ENCODE results near the gene FKBP1A. TPM values are rescaled to one million over a fixed set of nuclear protein-coding genes. Genes with fewer than 3 reads are reported as not detected.
A peak's percentile ranks its signal among the peaks of the same experiment; 100 is the strongest.

FKBP1A gene
- total and polyA plus RNA-seq, 2 of the 4 experiments (the other 2 are of a cell fraction), result 120 to 528 TPM

GRCh38 chr20:1323830-1324597 lies 68.8 kb downstream of the FKBP1A start (continued):
- TF ChIP-seq RFX5 (IDR thresholded peaks at IDR 0.05; ENCODE audit: low read depth, low read length), result no peak
- TF ChIP-seq POLR2A (IDR thresholded peaks at IDR 0.05; ENCODE audit: low read depth, low read length), result no peak; the same call in 1 of the 2 replicates

- peak overlapping the region; percentile 88 to 95 for H4K8ac ChIP-seq (ENCODE audit: low read depth in 2 of 2, low read length in 2 of 2)
- WGBS, 2 experiments (ENCODE audit: extremely low coverage in 2 of 2, insufficient read length in 1 of 2), result 87% methylated on average over 2 of the region's 6 CpGs; no CpG with 5 or more reads in 1 of the 2 experiments
- peak overlapping the region; percentile 89 for H2AFZ ChIP-seq (replicated peaks; ENCODE audit: low read length, poor library complexity)
- dilution Hi-C loops (cut with HindIII; ENCODE audit: low sequenced_read_pairs, unreplicated experiment), result no loop called here
- peak overlapping the region; percentile 97 for H3K4ac ChIP-seq (ENCODE audit: low read depth, low read length)
- peak overlapping the region; percentile 93 for H3K14ac ChIP-seq (replicated peaks; ENCODE audit: low read depth, low read length)
- intact Hi-C loops (cut with micrococcal nuclease), result loop anchor here (2.0 kb wide), 1 partner anchor 70 kb away; the partner anchor contains the start of gene FKBP1A
- H2BK5ac ChIP-seq (ENCODE audit: low read depth, low read length, poor library complexity, severe bottlenecking), result peak overlapping the region; percentile 99
- peaks cover 41% of the 10 kb centered on the region for H3K4me1 ChIP-seq (ENCODE audit: control insufficient read depth, insufficient read depth, low read length)
- H2BK20ac ChIP-seq (ENCODE audit: low read depth, low read length), result peak overlapping the region; percentile 99
- no peak for ATAC-seq (ENCODE audit: low read depth)
- H2BK120ac ChIP-seq (ENCODE audit: low read depth, low read length), result peak overlapping the region; percentile 97
- CTCF ChIA-PET, result interaction anchor here (1.0 kb wide), 1 partner anchor 144 kb away, joined by 4 read pairs; the partner anchor contains the start of gene NSFL1C
- H3K56ac ChIP-seq (ENCODE audit: extremely low read depth, insufficient read depth, low read length), result peak overlapping the region; percentile 95
- no peaks in the 10 kb centered on the region for H3K27me3 ChIP-seq (ENCODE audit: control insufficient read depth, insufficient read depth, low read length)
- peak overlapping the region; percentile 97 for H3K18ac ChIP-seq (ENCODE audit: low read depth, low read length)
- H3K23ac ChIP-seq (ENCODE audit: low read depth, low read length), result peak overlapping the region; percentile 85
- no peaks in the 10 kb centered on the region for H3K36me3 ChIP-seq (ENCODE audit: control insufficient read depth, insufficient read depth, low read length)
- peaks cover 26% of the 10 kb centered on the region for H3K9me1 ChIP-seq (ENCODE audit: insufficient read depth, low read length)
- POLR2A ChIA-PET (ENCODE audit: unreplicated experiment), result interaction anchor here (0.6 kb wide), 1 partner anchor 1309 kb away, joined by 11 read pairs; no protein-coding TSS in a partner anchor
- peak overlapping the region; percentile 97 for H3K27ac ChIP-seq (ENCODE audit: insufficient read depth, low read length)
- peak overlapping the region; percentile 74 for H3K9ac ChIP-seq (ENCODE audit: low read depth, low read length)
- H3K79me1 ChIP-seq (ENCODE audit: low read depth in 1 of 2, low read length in 2 of 2), result peaks cover 11 to 48% of the 10 kb centered on the region in 2 experiments
- peak overlapping the region; percentile 44 for H2AK9ac ChIP-seq (replicated peaks; ENCODE audit: low read depth, low read length, poor library complexity)
- peak overlapping the region; percentile 93 for H2BK15ac ChIP-seq (ENCODE audit: low read depth, low read length)
- H2AK5ac ChIP-seq (ENCODE audit: low read depth, low read length), result peak overlapping the region; percentile 97
- TF ChIP-seq SMC3 (IDR thresholded peaks at IDR 0.05; ENCODE audit: low read depth, low read length) (no peak), MXI1 (IDR thresholded peaks at IDR 0.05; ENCODE audit: borderline replicate concordance, low read depth, low read length) (no peak), BHLHE40 (IDR thresholded peaks at IDR 0.05; ENCODE audit: low read depth, low read length) (no peak), RAD21 (IDR thresholded peaks at IDR 0.05; ENCODE audit: low read length) (no peak), USF2 (IDR thresholded peaks at IDR 0.05; ENCODE audit: low read depth, low read length) (no peak), CTCF (conservative IDR thresholded peaks at IDR 0.05; ENCODE audit: low read depth, low read length) (no peak), ELK1 (IDR thresholded peaks at IDR 0.05; ENCODE audit: borderline replicate concordance, low read depth, low read length) (no peak)
- no peaks in the 10 kb centered on the region for H3K9me3 ChIP-seq (ENCODE audit: control insufficient read depth, insufficient read depth, low read length)
- H4K20me1 ChIP-seq (ENCODE audit: insufficient read depth, low read length), result no peaks in the 10 kb centered on the region; the same call in 1 of the 2 replicates
- in situ Hi-C loops (cut with MboI; ENCODE audit: low sequenced_read_pairs), result no loop called here
- H3K4me3 ChIP-seq (ENCODE audit: insufficient read depth, low read depth, low read length), result no peak overlapping the region
- H4K91ac ChIP-seq (ENCODE audit: insufficient read depth, low read depth, low read length), result peak overlapping the region; percentile 99
- H4K5ac ChIP-seq (ENCODE audit: low read depth, low read length), result peak overlapping the region; percentile 99
- no peak for DNase-seq
- BruUV-seq (replicated peaks), result no TSS peak
- peak overlapping the region; percentile 24; the same call in 1 of the 2 replicates for H3K4me2 ChIP-seq (ENCODE audit: low read depth, low read length)
These were observed 69.6 kb downstream of the FKBP1A start for GRCh38 chr20:1323256-1323655.
